PC-3 (cell line): Measurements from ENCODE around the gene SLC41A3.

ENCODE experiments used
- EZH2 ChIP-seq: fragments of 300-600 bp; sonication (generic); IDR thresholded peaks from one replicate; pipeline ENCODE4 v1.6.1; 2017; ENCODE audit warnings: antibody characterized with exemption, mild to moderate bottlenecking, low read length; ENCODE audit not compliant: unreplicated experiment
- EZH2phosphoT487 ChIP-seq: fragments of 300-600 bp; sonication (generic); IDR thresholded peaks from 2 replicates; pipeline ENCODE4 v1.6.1; 2018; ENCODE audit warnings: mild to moderate bottlenecking, antibody characterized with exemption, low read length, borderline replicate concordance
- TF ChIP-seq, protein P1 (sequence below): fragments of 300-600 bp; sonication (generic); conservative IDR thresholded peaks from 2 replicates; pipeline ENCODE4 v1.5.1; 2017; ENCODE audit warnings: antibody characterized with exemption, low read depth, mild to moderate bottlenecking, low read length

GRCh38 chr3:126124896-126125295, 41.0 kb upstream of the SLC41A3 start:
- TF ChIP-seq, protein P1, sequence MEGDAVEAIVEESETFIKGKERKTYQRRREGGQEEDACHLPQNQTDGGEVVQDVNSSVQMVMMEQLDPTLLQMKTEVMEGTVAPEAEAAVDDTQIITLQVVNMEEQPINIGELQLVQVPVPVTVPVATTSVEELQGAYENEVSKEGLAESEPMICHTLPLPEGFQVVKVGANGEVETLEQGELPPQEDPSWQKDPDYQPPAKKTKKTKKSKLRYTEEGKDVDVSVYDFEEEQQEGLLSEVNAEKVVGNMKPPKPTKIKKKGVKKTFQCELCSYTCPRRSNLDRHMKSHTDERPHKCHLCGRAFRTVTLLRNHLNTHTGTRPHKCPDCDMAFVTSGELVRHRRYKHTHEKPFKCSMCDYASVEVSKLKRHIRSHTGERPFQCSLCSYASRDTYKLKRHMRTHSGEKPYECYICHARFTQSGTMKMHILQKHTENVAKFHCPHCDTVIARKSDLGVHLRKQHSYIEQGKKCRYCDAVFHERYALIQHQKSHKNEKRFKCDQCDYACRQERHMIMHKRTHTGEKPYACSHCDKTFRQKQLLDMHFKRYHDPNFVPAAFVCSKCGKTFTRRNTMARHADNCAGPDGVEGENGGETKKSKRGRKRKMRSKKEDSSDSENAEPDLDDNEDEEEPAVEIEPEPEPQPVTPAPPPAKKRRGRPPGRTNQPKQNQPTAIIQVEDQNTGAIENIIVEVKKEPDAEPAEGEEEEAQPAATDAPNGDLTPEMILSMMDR: no peak
- TF ChIP-seq EZH2 (no peak), EZH2phosphoT487 (no peak)
